Lung (tissue), 12 donors: ENCODE measurements around the gene INPP1. TPM values are rescaled to one million over a fixed set of nuclear protein-coding genes. Genes with fewer than 3 reads are reported as not detected.

Source experiments
- ATAC-seq: fragments of 200-7000 bp; cut with Tn5 transposase; one replicate; pipeline ENCODE4 v1.9.1; 2020; ENCODE audit warnings: moderate number of reproducible peaks; ENCODE audit not compliant: insufficient read depth, low FRiP score
- DNase-seq, 3 donors: peaks; one replicate each; pipeline ENCODE4 v3.0.0-alpha.2; 2013 to 2017
- H3K27ac ChIP-seq, 2 donors: one replicate each; pipeline ENCODE4 v1.5.1; 2013; ENCODE audit warnings: mild to moderate bottlenecking in 2 of 2, moderate library complexity in 2 of 2, control low read depth in 1 of 2, inconsistent platforms in 1 of 2, low read depth in 1 of 2, low read length in 1 of 2
- H3K27me3 ChIP-seq, 3 donors: one replicate each; pipeline ENCODE4 v1.5.1; 2013; ENCODE audit warnings: low read length in 2 of 3; ENCODE audit not compliant: control insufficient read depth in 3 of 3, insufficient read depth in 3 of 3
- H3K36me3 ChIP-seq, 4 donors: one replicate each; pipeline ENCODE4 v1.5.1; 2013; ENCODE audit warnings: low read length in 4 of 4, mild to moderate bottlenecking in 1 of 4, moderate library complexity in 1 of 4; ENCODE audit not compliant: control insufficient read depth in 4 of 4, insufficient read depth in 4 of 4
- H3K4me1 ChIP-seq, 5 donors: one replicate each; pipeline ENCODE4 v1.5.1; 2013; ENCODE audit warnings: low read length in 5 of 5, mild to moderate bottlenecking in 2 of 5, moderate library complexity in 1 of 5; ENCODE audit not compliant: control insufficient read depth in 5 of 5, insufficient read depth in 5 of 5
- H3K4me3 ChIP-seq: one replicate; pipeline ENCODE4 v1.5.1; 2013; ENCODE audit warnings: mild to moderate bottlenecking, control low read depth, moderate library complexity
- H3K9ac ChIP-seq, 2 donors: one replicate each; pipeline ENCODE4 v1.5.1; 2013; ENCODE audit warnings: low read length in 2 of 2, control low read depth in 1 of 2; ENCODE audit not compliant: insufficient read depth in 1 of 2
- H3K9me3 ChIP-seq, 4 donors: one replicate each; pipeline ENCODE4 v1.5.1; 2013; ENCODE audit warnings: low read length in 3 of 4, mild to moderate bottlenecking in 1 of 4, moderate library complexity in 1 of 4; ENCODE audit not compliant: control insufficient read depth in 4 of 4, insufficient read depth in 3 of 4
- CTCF ChIP-seq: IDR thresholded peaks from 2 replicates; pipeline ENCODE4 v1.5.1; 2012; ENCODE audit warnings: mild to moderate bottlenecking; ENCODE audit errors: control extremely low read depth, extremely low read depth
- WGBS, 2 donors: extraction: QIAGEN DNeasy Blood & Tissue Kit; methylation state at CpG; one replicate each; pipeline ENCODE4 v1.1.7; 2013; 5-methylcytosine and 5-hydroxymethylcytosine counted together
- polyA plus RNA-seq, 2 donors: library from polyadenylated mRNA; stranded (reverse); fragments of 200-250 nt; gene quantifications; one replicate each; pipeline ENCODE4 v1.2.1, GENCODE V29; 2013
- total RNA-seq, 2 donors: library from RNA; depleted of rRNA in 1 of 2; stranded (reverse); fragments of >200 nt in 1 of 2; gene quantifications; one replicate each; pipeline ENCODE4 v1.2.1, GENCODE V29; 2014 to 2021
- donor health status: control.
- donor health status: control.
- donor health status: Bipolar disorder and iron deficiency.
- donor health status: healthy.
- donor health status: DM: yes; HTN: yes; CAD: no.

The INPP1 gene
- total and polyA plus RNA-seq, 4 donors = 15.7 to 26.7 (median 18.5) TPM

- peak; percentile 71 for ATAC-seq
- TF ChIP-seq CTCF = no peak
- peak; percentile 50 to 55 (median 54) for DNase-seq
- H3K4me1 ChIP-seq = peaks cover 0 to 11% (median 0%) of the 10 kb centered on the region in 5 donors
- no peaks in the 10 kb centered on the region for H3K36me3 ChIP-seq
- peak within 1 kb of the TSS; percentile 69 to 97 for H3K27ac ChIP-seq
- WGBS, 2 donors = 1% methylated on average over 54 to 98 of the region's 98 CpGs
- H3K27me3 ChIP-seq = peaks cover 0 to 7% (median 7%) of the 10 kb centered on the region in 3 donors
- H3K9ac ChIP-seq = peak within 1 kb of the TSS; percentile 31 to 74
- peak within 1 kb of the TSS; percentile 90 for H3K4me3 ChIP-seq
- H3K9me3 ChIP-seq = no peaks in the 10 kb centered on the region
Measured at GRCh38 chr2:190407662-190408537, 64.5 kb downstream of the INPP1 start, which contains the start of gene MFSD6. MFSD6 (plus strand) TSS chr2:190408355; CDS start chr2:190436030, 27,675 bp downstream.

GRCh38 chr2:190408538-190409271 is 65.3 kb downstream of the INPP1 start:
- peak overlapping the region; percentile 21 to 74 for H3K9ac ChIP-seq
- TF ChIP-seq CTCF = no peak
- no peaks in the 10 kb centered on the region for H3K36me3 ChIP-seq
- peak; percentile 45 to 50 (median 48) for DNase-seq
- no peaks in the 10 kb centered on the region for H3K9me3 ChIP-seq
- peaks cover 0 to 7% (median 7%) of the 10 kb centered on the region in 3 donors for H3K27me3 ChIP-seq
- H3K4me3 ChIP-seq = peak overlapping the region; percentile 90
- peak overlapping the region; percentile 69 to 97 for H3K27ac ChIP-seq
- peaks cover 0 to 11% (median 4%) of the 10 kb centered on the region in 5 donors for H3K4me1 ChIP-seq
- peak; percentile 55 for ATAC-seq
- 1% methylated on average over 41 to 54 of the region's 54 CpGs for WGBS, 2 donors

- no peak overlapping the region for H3K4me3 ChIP-seq
- H3K27me3 ChIP-seq = peaks cover 0 to 7% (median 7%) of the 10 kb centered on the region in 3 donors
- H3K9ac ChIP-seq = no peak overlapping the region
- 45 to 55% methylated on average over 2 of the region's 2 CpGs for WGBS, 2 donors
- ATAC-seq = no peak
- no peaks in the 10 kb centered on the region for H3K36me3 ChIP-seq
- no peak for TF ChIP-seq CTCF
- H3K4me1 ChIP-seq = peaks cover 0 to 11% (median 6%) of the 10 kb centered on the region in 5 donors
- DNase-seq = no peak
- no peak overlapping the region for H3K27ac ChIP-seq
- H3K9me3 ChIP-seq = no peaks in the 10 kb centered on the region
Measured at GRCh38 chr2:190409616-190410015, 66.2 kb downstream of the INPP1 start.
